HG03139 (cell line): ENCODE measurements around the gene CMSS1.
"Not testable (repeated sequence)": the region's sequence is repeated elsewhere in the genome, so short reads cannot be mapped to it uniquely, and the experiment has no call there.

Experiments
- ATAC-seq: cut with Tn5 transposase; IDR thresholded peaks from one replicate; pipeline ENCODE4 v1.9.1; 2021; ENCODE audit not compliant: unreplicated experiment

The CMSS1 gene

GRCh38 chr3:100075196-100075595, 257.5 kb downstream of the CMSS1 start:
- no peak for ATAC-seq

- no peak for ATAC-seq
Observed at GRCh38 chr3:100075851-100076730, 258.4 kb downstream of the CMSS1 start.

GRCh38 chr3:100076731-100077529, 259.3 kb downstream of the CMSS1 start:
- ATAC-seq, result no peak

- no peak for ATAC-seq
Observed at GRCh38 chr3:100079328-100079727, 261.7 kb downstream of the CMSS1 start.

GRCh38 chr3:100080573-100080972, 262.9 kb downstream of the CMSS1 start:
- no peak for ATAC-seq

GRCh38 chr3:100081311-100081710, 263.6 kb downstream of the CMSS1 start:
- ATAC-seq, result no peak

- no peak for ATAC-seq
Observed at GRCh38 chr3:100081986-100082692, 264.5 kb downstream of the CMSS1 start.

- ATAC-seq, result no peak
Observed at GRCh38 chr3:100082714-100083113, 265.1 kb downstream of the CMSS1 start.

- ATAC-seq, result no peak
Observed at GRCh38 chr3:100083209-100083608, 265.5 kb downstream of the CMSS1 start.

- no peak for ATAC-seq
Observed at GRCh38 chr3:100084100-100084806, 266.6 kb downstream of the CMSS1 start.

- ATAC-seq, result no peak
Observed at GRCh38 chr3:100086401-100086800, 268.7 kb downstream of the CMSS1 start.

GRCh38 chr3:100087198-100087597, 269.5 kb downstream of the CMSS1 start:
- peak; percentile 82 for ATAC-seq

- no peak for ATAC-seq
Observed at GRCh38 chr3:100088735-100089368, 271.2 kb downstream of the CMSS1 start.

- peak; percentile 55 for ATAC-seq
Observed at GRCh38 chr3:100089812-100090668, 272.4 kb downstream of the CMSS1 start.

GRCh38 chr3:100090669-100091005, 273.0 kb downstream of the CMSS1 start:
- ATAC-seq, result no peak

GRCh38 chr3:100093831-100094230, 276.2 kb downstream of the CMSS1 start:
- no peak for ATAC-seq

- ATAC-seq, result not testable (repeated sequence)
Observed at GRCh38 chr3:100096286-100096685, 278.6 kb downstream of the CMSS1 start.

- no peak for ATAC-seq
Observed at GRCh38 chr3:100096866-100097265, 279.2 kb downstream of the CMSS1 start.
